ENCODE data around the gene CRTC2. TPM values are rescaled to one million over a fixed set of nuclear protein-coding genes. Genes with fewer than 3 reads are reported as not detected.

The CRTC2 gene
- total RNA-seq, 2 experiments from 2014 or later: 147 to 152 TPM

DNA sequence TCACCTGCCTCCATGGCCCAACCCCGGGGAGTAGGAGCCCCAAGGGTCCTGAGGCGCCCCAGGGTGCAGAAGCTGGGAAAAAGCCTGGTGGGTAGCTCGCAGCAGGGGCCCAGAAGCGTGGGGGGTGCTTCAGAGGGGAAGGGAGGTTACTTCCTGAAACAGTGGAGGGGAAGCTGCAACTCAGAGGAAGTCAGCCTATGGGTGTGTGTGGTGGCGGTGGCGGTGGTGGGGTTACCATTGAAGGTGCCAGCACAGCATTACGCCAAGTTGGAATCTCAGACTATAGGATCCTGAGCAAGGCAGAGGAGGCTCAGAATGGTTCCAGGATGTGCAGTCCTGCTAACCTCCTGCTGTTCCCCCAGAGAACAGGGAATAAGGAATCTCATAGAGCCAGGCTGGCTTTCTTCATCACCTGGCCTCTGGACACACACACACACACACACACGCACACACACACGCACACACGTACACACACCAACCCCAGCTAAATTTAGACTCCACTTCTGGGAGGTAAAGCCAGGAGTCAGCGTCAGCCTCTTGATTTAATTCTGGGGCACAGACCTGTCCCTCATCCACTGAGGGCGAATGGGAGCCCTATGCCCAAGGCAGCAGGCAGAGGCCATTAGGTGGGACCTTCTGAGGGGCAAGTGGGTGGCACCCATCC, 13.1 kb downstream of the CRTC2 start:
- H3K4me3 Mint-ChIP-seq: peak overlapping the region; percentile 89
- ChIA-PET POLR2A (interaction anchor here (0.9 to 5.0 kb wide), 20 partner anchors 8 to 381 kb away, joined by 3 to 143 read pairs (median 6); partner anchors contain the start of genes CHTOP, CREB3L4, CRTC2 and GATAD2B), CTCF (interaction anchor here (0.9 to 3.5 kb wide), 9 partner anchors 13 to 148 kb away, joined by 3 to 31 read pairs (median 7); partner anchors contain the start of genes CREB3L4, CRTC2, GATAD2B and RAB13)
- Histone ChIP-seq H3K9me3 (ENCODE audit: control insufficient read depth in 1 of 2, insufficient read depth in 1 of 2, low read length in 2 of 2) (no peaks in the 10 kb centered on the region), H3K27ac (ENCODE audit: low read depth in 1 of 2, low read length in 2 of 2) (peak overlapping the region; percentile 92 to 94), H3K27me3 (ENCODE audit: control insufficient read depth in 1 of 2, insufficient read depth in 2 of 2, low read length in 2 of 2) (no peaks in the 10 kb centered on the region), H3K36me3 (ENCODE audit: insufficient read depth, low read length) (peaks cover 67% of the 10 kb centered on the region), H3K4me1 (ENCODE audit: insufficient read depth, low read length) (peaks cover 57% of the 10 kb centered on the region), H3K4me3 (ENCODE audit: low read length) (peak overlapping the region; percentile 84)
- H3K27ac Mint-ChIP-seq: peak overlapping the region; percentile 86
- peak; percentile 65 to 93 (median 77) for DNase-seq
- no peaks in the 10 kb centered on the region for H3K9me3 Mint-ChIP-seq
- peaks cover 79% of the 10 kb centered on the region for H3K36me3 Mint-ChIP-seq (ENCODE audit: low read depth)
- TF ChIP-seq, protein P1, sequence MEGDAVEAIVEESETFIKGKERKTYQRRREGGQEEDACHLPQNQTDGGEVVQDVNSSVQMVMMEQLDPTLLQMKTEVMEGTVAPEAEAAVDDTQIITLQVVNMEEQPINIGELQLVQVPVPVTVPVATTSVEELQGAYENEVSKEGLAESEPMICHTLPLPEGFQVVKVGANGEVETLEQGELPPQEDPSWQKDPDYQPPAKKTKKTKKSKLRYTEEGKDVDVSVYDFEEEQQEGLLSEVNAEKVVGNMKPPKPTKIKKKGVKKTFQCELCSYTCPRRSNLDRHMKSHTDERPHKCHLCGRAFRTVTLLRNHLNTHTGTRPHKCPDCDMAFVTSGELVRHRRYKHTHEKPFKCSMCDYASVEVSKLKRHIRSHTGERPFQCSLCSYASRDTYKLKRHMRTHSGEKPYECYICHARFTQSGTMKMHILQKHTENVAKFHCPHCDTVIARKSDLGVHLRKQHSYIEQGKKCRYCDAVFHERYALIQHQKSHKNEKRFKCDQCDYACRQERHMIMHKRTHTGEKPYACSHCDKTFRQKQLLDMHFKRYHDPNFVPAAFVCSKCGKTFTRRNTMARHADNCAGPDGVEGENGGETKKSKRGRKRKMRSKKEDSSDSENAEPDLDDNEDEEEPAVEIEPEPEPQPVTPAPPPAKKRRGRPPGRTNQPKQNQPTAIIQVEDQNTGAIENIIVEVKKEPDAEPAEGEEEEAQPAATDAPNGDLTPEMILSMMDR (IDR thresholded peaks at IDR 0.05): no peak
- H3K27me3 Mint-ChIP-seq: no peaks in the 10 kb centered on the region
- peak; percentile 82 for ATAC-seq (ENCODE audit: poor library complexity)
- peaks cover 36% of the 10 kb centered on the region for H3K4me1 Mint-ChIP-seq (ENCODE audit: low read depth)
- intact Hi-C loops (cut with DNase I, micrococcal nuclease): loop anchor here (1.0 to 2.0 kb wide), 5 partner anchors 13 to 148 kb away; partner anchors contain the start of genes CRTC2 (in 1 of the 2) and RPS27 (in 1 of the 2)

DNA sequence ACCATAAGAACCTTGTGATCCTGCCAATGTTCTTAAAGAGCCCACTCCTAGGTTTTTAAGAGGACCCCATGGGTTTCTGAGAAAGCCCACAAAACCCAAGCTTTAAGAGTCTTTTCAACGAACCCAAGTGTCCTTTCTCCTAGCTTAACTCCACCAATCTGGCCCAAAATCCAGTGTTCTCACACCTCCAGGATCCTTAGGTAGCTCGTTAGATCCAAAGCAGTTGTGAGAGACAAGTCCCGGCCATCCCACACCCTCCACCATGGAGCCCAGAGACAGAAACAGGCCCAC, 13.6 kb downstream of the CRTC2 start:
- ChIA-PET POLR2A (interaction anchor here (0.9 to 5.0 kb wide), 16 partner anchors 11 to 276 kb away, joined by 3 to 143 read pairs (median 12); partner anchors contain the start of genes CREB3L4, CRTC2, GATAD2B and INTS3), CTCF (interaction anchor here (0.9 to 3.5 kb wide), 8 partner anchors 13 to 147 kb away, joined by 3 to 31 read pairs (median 8); partner anchors contain the start of genes CREB3L4, CRTC2, GATAD2B and RAB13)
- TF ChIP-seq, protein P1 (IDR thresholded peaks at IDR 0.05): no peak
- ATAC-seq (ENCODE audit: poor library complexity): no peak
- Histone ChIP-seq H3K9me3 (ENCODE audit: control insufficient read depth in 1 of 2, insufficient read depth in 1 of 2, low read length in 2 of 2) (no peaks in the 10 kb centered on the region), H3K27me3 (ENCODE audit: control insufficient read depth in 1 of 2, insufficient read depth in 2 of 2, low read length in 2 of 2) (no peaks in the 10 kb centered on the region), H3K4me1 (ENCODE audit: insufficient read depth, low read length) (peaks cover 57% of the 10 kb centered on the region), H3K27ac (ENCODE audit: low read depth in 1 of 2, low read length in 2 of 2) (peak overlapping the region; percentile 92 to 94), H3K36me3 (ENCODE audit: insufficient read depth, low read length) (peaks cover 67% of the 10 kb centered on the region), H3K4me3 (ENCODE audit: low read length) (peak overlapping the region; percentile 84)
- intact Hi-C loops (cut with DNase I, micrococcal nuclease): loop anchor here (1.0 to 2.0 kb wide), 5 partner anchors 14 to 147 kb away; partner anchors contain the start of genes CRTC2 (in 1 of the 2) and RPS27 (in 1 of the 2)
- H3K9me3 Mint-ChIP-seq: no peaks in the 10 kb centered on the region
- no peak for DNase-seq
- peak overlapping the region; percentile 86 for H3K27ac Mint-ChIP-seq
- H3K4me1 Mint-ChIP-seq (ENCODE audit: low read depth): peaks cover 41% of the 10 kb centered on the region
- H3K27me3 Mint-ChIP-seq: no peaks in the 10 kb centered on the region
- H3K36me3 Mint-ChIP-seq (ENCODE audit: low read depth): peaks cover 80% of the 10 kb centered on the region
- H3K4me3 Mint-ChIP-seq: peak overlapping the region; percentile 89

DNA sequence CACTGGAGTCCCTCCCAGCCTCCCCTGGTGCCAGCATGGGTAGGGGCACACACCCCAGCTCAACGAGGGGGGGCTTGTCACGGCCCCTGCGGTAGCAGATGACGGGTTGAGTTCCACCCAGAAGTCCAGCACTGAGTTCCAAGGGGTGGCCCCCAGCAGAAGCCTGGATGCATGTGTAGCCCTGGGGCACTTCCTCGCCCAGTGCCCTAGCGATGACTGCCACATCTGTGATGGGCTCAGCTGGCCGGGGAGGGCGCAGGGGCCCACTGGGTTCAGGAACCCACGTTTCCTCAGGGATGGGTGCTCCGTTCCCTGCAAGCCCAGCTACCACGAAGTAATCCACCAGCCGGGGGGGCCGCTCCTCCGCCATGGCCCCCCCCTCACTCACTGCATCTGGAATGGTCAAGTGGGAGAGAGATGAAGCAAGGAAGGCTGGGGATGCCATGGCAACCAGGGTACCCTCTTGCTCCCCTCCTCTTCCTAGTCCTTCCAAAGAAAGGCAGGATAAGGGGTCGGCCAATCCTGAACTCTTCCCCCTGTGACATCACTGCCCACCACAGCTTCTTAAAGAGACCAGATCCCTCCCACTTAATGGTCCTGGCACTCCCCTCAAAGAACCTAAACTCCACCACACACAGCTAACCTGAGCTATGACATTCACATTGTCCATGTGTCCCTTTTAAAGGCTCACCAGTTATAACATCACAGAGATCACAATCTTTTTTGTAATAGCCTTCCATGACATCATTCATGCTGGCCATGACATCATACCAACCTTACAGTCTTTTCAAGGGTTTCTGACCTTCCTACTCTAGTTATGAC, 14.2 kb downstream of the CRTC2 start:
- Histone ChIP-seq H3K27me3 (ENCODE audit: control insufficient read depth in 1 of 2, insufficient read depth in 2 of 2, low read length in 2 of 2) (no peaks in the 10 kb centered on the region), H3K27ac (ENCODE audit: low read depth in 1 of 2, low read length in 2 of 2) (peak overlapping the region; percentile 92 to 94), H3K9me3 (ENCODE audit: control insufficient read depth in 1 of 2, insufficient read depth in 1 of 2, low read length in 2 of 2) (no peaks in the 10 kb centered on the region), H3K36me3 (ENCODE audit: insufficient read depth, low read length) (peaks cover 67% of the 10 kb centered on the region), H3K4me1 (ENCODE audit: insufficient read depth, low read length) (peaks cover 60% of the 10 kb centered on the region), H3K4me3 (ENCODE audit: low read length) (peak overlapping the region; percentile 84)
- POLR2A ChIA-PET: interaction anchor here (0.9 to 5.0 kb wide), 17 partner anchors 10 to 276 kb away, joined by 3 to 143 read pairs (median 12); partner anchors contain the start of genes CREB3L4, CRTC2, GATAD2B and INTS3
- peaks cover 41% of the 10 kb centered on the region for H3K4me1 Mint-ChIP-seq (ENCODE audit: low read depth)
- ATAC-seq (ENCODE audit: poor library complexity) (no peak), DNase-seq (peak in 3 of 14 experiments; percentile 25 to 50 (median 49))
- H3K27me3 Mint-ChIP-seq: no peaks in the 10 kb centered on the region
- CTCF ChIA-PET: interaction anchor here (0.9 to 3.5 kb wide), 10 partner anchors 14 to 147 kb away, joined by 3 to 31 read pairs (median 6); partner anchors contain the start of genes CREB3L4, CRTC2, GATAD2B and RAB13
- H3K36me3 Mint-ChIP-seq (ENCODE audit: low read depth): peaks cover 83% of the 10 kb centered on the region
- no peaks in the 10 kb centered on the region for H3K9me3 Mint-ChIP-seq
- intact Hi-C loops (cut with DNase I, micrococcal nuclease): loop anchor here in 1 of 2 experiments (2.0 kb wide), 1 partner anchor 123 kb away; no protein-coding TSS in a partner anchor
- H3K27ac Mint-ChIP-seq: peak overlapping the region; percentile 86
- peak overlapping the region; percentile 89 for H3K4me3 Mint-ChIP-seq
- TF ChIP-seq, protein P1 (IDR thresholded peaks at IDR 0.05): no peak

Measured in CD4-positive, alpha-beta T cell (primary cell).